Activated CD4-positive, alpha-beta memory T cell treated with anti-CD3 and anti-CD28 coated beads for 36 hours (primary cell): Measurements from ENCODE around the gene SLC12A9. TPM values are rescaled to one million over a fixed set of nuclear protein-coding genes. Genes with fewer than 3 reads are reported as not detected.
A peak's percentile ranks its signal among the peaks of the same experiment; 100 is the strongest.
"Not testable (repeated sequence)": the region's sequence is repeated elsewhere in the genome, so short reads cannot be mapped to it uniquely, and the experiment has no call there.

ENCODE experiments used
- CTCF ChIA-PET: fragments of 350-600 bp; sonication (Branson Sonifier 250); formaldehyde crosslinking; loops from one replicate; lab custom pipeline; 2021; ENCODE audit warnings: antibody characterized with exemption, inconsistent platforms; lab: Charles Lee
- POLR2A ChIA-PET: fragments of 350-600 bp; sonication (Branson Sonifier 250); formaldehyde crosslinking; loops from one replicate; lab custom pipeline; 2021; ENCODE audit warnings: antibody characterized with exemption; lab: Charles Lee
- DNase-seq: peaks from one replicate; pipeline ENCODE4 v3.0.0-alpha.2; 2020
- H3K27ac Mint-ChIP-seq: one replicate; pipeline ENCODE4 v1.8.0; 2021; ENCODE audit warnings: mixed read lengths
- H3K27me3 Mint-ChIP-seq: one replicate; pipeline ENCODE4 v1.8.0; 2021; ENCODE audit warnings: mixed read lengths
- H3K36me3 Mint-ChIP-seq: one replicate; pipeline ENCODE4 v1.8.0; 2021; ENCODE audit warnings: mixed read lengths
- H3K4me1 Mint-ChIP-seq: one replicate; pipeline ENCODE4 v1.8.0; 2021; ENCODE audit warnings: low read depth, mixed read lengths
- H3K4me3 Mint-ChIP-seq: one replicate; pipeline ENCODE4 v1.8.0; 2021; ENCODE audit warnings: mild to moderate bottlenecking, mixed read lengths
- H3K9me3 Mint-ChIP-seq: one replicate; pipeline ENCODE4 v1.8.0; 2021; ENCODE audit warnings: mixed read lengths
- intact Hi-C: fragments of 100-400 bp; cut with micrococcal nuclease; formaldehyde crosslinking; loops from one replicate; pipeline ENCODE4 v1.15.1; 2023
- total RNA-seq, 2 experiments: library from RNA; stranded (reverse); gene quantifications; one replicate each; pipeline ENCODE4 v1.2.3, GENCODE V29; 2021

Gene SLC12A9
- total RNA-seq = 10 to 100 TPM; 17.8 to 18.5 TPM

- intact Hi-C loops = loop anchor here (1.0 to 10.0 kb wide), 6 partner anchors 23 to 377 kb away; partner anchors contain the start of genes SRRT and TSC22D4
- Mint-ChIP-seq H3K36me3 (peaks cover 9% of the 10 kb centered on the region), H3K4me3 (peak within 1 kb of the TSS; percentile 92), H3K4me1 (peaks cover 13% of the 10 kb centered on the region), H3K9me3 (no peaks in the 10 kb centered on the region), H3K27ac (peak within 1 kb of the TSS; percentile 81), H3K27me3 (no peaks in the 10 kb centered on the region)
- POLR2A ChIA-PET = interaction anchor here (0.6 to 1.9 kb wide), 7 partner anchors 10 to 424 kb away, joined by 3 to 14 read pairs (median 3); partner anchors contain the start of genes POP7, SRRT and ZCWPW1
- DNase-seq = peak; percentile 92
- CTCF ChIA-PET = interaction anchor here (0.7 to 6.4 kb wide), 34 partner anchors 10 to 383 kb away, joined by 3 to 177 read pairs (median 6); partner anchors contain the start of genes EPHB4, GIGYF1, MOSPD3 and POP7
Measured at GRCh38 chr7:100852048-100852872, at the start of gene SLC12A9. SLC12A9 (plus strand) TSS chr7:100852713; CDS start chr7:100854198, 1,485 bp downstream.

- intact Hi-C loops = loop anchor here (1.0 to 5.0 kb wide), 3 partner anchors 34 to 254 kb away; partner anchors contain the start of gene SLC12A9
Measured at GRCh38 chr7:100802951-100803350, 49.6 kb upstream of the SLC12A9 start.

GRCh38 chr7:100803398-100804161, 48.9 kb upstream of the SLC12A9 start:
- Mint-ChIP-seq H3K36me3 (no peaks in the 10 kb centered on the region), H3K4me1 (peaks cover 2% of the 10 kb centered on the region), H3K27ac (no peak overlapping the region), H3K4me3 (no peak overlapping the region), H3K27me3 (peaks cover 3% of the 10 kb centered on the region), H3K9me3 (no peaks in the 10 kb centered on the region)
- DNase-seq = peak; percentile 67
- POLR2A ChIA-PET = no interaction called here
- intact Hi-C loops = loop anchor here (1.0 to 5.0 kb wide), 3 partner anchors 34 to 254 kb away; partner anchors contain the start of gene SLC12A9
- CTCF ChIA-PET = interaction anchor here (0.7 to 7.3 kb wide), 3 partner anchors 49 to 274 kb away, joined by 3 to 177 read pairs (median 3); partner anchors contain the start of gene SLC12A9

More at GRCh38 chr7:100802951-100803350, 49.6 kb upstream of the SLC12A9 start:
- Mint-ChIP-seq H3K4me1 (peaks cover 2% of the 10 kb centered on the region), H3K27ac (no peak overlapping the region), H3K36me3 (no peaks in the 10 kb centered on the region), H3K4me3 (no peak overlapping the region), H3K27me3 (peaks cover 3% of the 10 kb centered on the region), H3K9me3 (no peaks in the 10 kb centered on the region)
- POLR2A ChIA-PET = no interaction called here
- DNase-seq = no peak
- CTCF ChIA-PET = interaction anchor here (0.6 to 7.3 kb wide), 2 partner anchors 50 to 230 kb away, joined by 4 to 177 read pairs; partner anchors contain the start of gene SLC12A9

GRCh38 chr7:100804681-100805431, 47.7 kb upstream of the SLC12A9 start:
- Mint-ChIP-seq H3K36me3 (no peaks in the 10 kb centered on the region), H3K9me3 (no peaks in the 10 kb centered on the region), H3K27ac (no peak overlapping the region), H3K4me1 (peaks cover 2% of the 10 kb centered on the region), H3K27me3 (peaks cover 2% of the 10 kb centered on the region), H3K4me3 (no peak overlapping the region)
- no peak for DNase-seq
- intact Hi-C loops = loop anchor here (5.0 kb wide), 2 partner anchors 32 to 252 kb away; no protein-coding TSS in a partner anchor
- ChIA-PET CTCF (interaction anchor here (7.3 kb wide), 1 partner anchor 48 kb away, joined by 177 read pairs; the partner anchor contains the start of gene SLC12A9), POLR2A (no interaction called here)

GRCh38 chr7:100806276-100806675, 46.2 kb upstream of the SLC12A9 start:
- Mint-ChIP-seq H3K27me3 (peaks cover 2% of the 10 kb centered on the region), H3K27ac (no peak overlapping the region), H3K9me3 (no peaks in the 10 kb centered on the region), H3K4me3 (no peak overlapping the region), H3K4me1 (peaks cover 2% of the 10 kb centered on the region), H3K36me3 (no peaks in the 10 kb centered on the region)
- DNase-seq = no peak
- CTCF ChIA-PET = interaction anchor here (3.3 kb wide), 1 partner anchor 46 kb away, joined by 12 read pairs; the partner anchor contains the start of gene SLC12A9
- POLR2A ChIA-PET = no interaction called here
- intact Hi-C loops = no loop called here

- H3K9me3 Mint-ChIP-seq, H3K4me3 Mint-ChIP-seq, H3K4me1 Mint-ChIP-seq, intact Hi-C loops, H3K27me3 Mint-ChIP-seq, H3K27ac Mint-ChIP-seq, H3K36me3 Mint-ChIP-seq, POLR2A ChIA-PET, DNase-seq: not testable (repeated sequence)
- CTCF ChIA-PET = interaction anchor here (3.3 kb wide), 1 partner anchor 45 kb away, joined by 12 read pairs; the partner anchor contains the start of gene SLC12A9
Measured at GRCh38 chr7:100806883-100807282, 45.6 kb upstream of the SLC12A9 start.

GRCh38 chr7:100808354-100808875, 44.1 kb upstream of the SLC12A9 start:
- no peaks in the 10 kb centered on the region for H3K27me3 Mint-ChIP-seq
- CTCF ChIA-PET = interaction anchor here (3.3 kb wide), 1 partner anchor 44 kb away, joined by 12 read pairs; the partner anchor contains the start of gene SLC12A9
- peaks cover 2% of the 10 kb centered on the region for H3K4me1 Mint-ChIP-seq
- no peaks in the 10 kb centered on the region for H3K36me3 Mint-ChIP-seq
- H3K4me3 Mint-ChIP-seq = no peak overlapping the region
- intact Hi-C loops = no loop called here
- H3K9me3 Mint-ChIP-seq = no peaks in the 10 kb centered on the region
- POLR2A ChIA-PET = no interaction called here
- H3K27ac Mint-ChIP-seq = no peak overlapping the region
- no peak for DNase-seq

GRCh38 chr7:100811480-100811879, 41.0 kb upstream of the SLC12A9 start:
- intact Hi-C loops = no loop called here
- Mint-ChIP-seq H3K4me1 (no peaks in the 10 kb centered on the region), H3K9me3 (no peaks in the 10 kb centered on the region), H3K36me3 (no peaks in the 10 kb centered on the region), H3K27ac (no peak overlapping the region), H3K27me3 (no peaks in the 10 kb centered on the region), H3K4me3 (no peak overlapping the region)
- ChIA-PET CTCF (no interaction called here), POLR2A (no interaction called here)
- no peak for DNase-seq

- Mint-ChIP-seq H3K36me3 (no peaks in the 10 kb centered on the region), H3K27me3 (no peaks in the 10 kb centered on the region), H3K4me1 (no peaks in the 10 kb centered on the region), H3K27ac (no peak overlapping the region), H3K4me3 (no peak overlapping the region), H3K9me3 (no peaks in the 10 kb centered on the region)
- POLR2A ChIA-PET = no interaction called here
- intact Hi-C loops = no loop called here
- CTCF ChIA-PET = no interaction called here
- DNase-seq = no peak
Measured at GRCh38 chr7:100812729-100813128, 39.8 kb upstream of the SLC12A9 start.

- ChIA-PET POLR2A (interaction anchor here (0.7 kb wide), 1 partner anchor 43 kb away, joined by 4 read pairs; no protein-coding TSS in a partner anchor), CTCF (interaction anchor here (1.1 to 1.3 kb wide), 2 partner anchors 15 to 18 kb away, joined by 4 to 6 read pairs; no protein-coding TSS in a partner anchor)
- intact Hi-C loops, H3K9me3 Mint-ChIP-seq, H3K4me3 Mint-ChIP-seq, H3K4me1 Mint-ChIP-seq, DNase-seq, H3K27ac Mint-ChIP-seq, H3K36me3 Mint-ChIP-seq, H3K27me3 Mint-ChIP-seq: not testable (repeated sequence)
Measured at GRCh38 chr7:100816515-100816914, 36.0 kb upstream of the SLC12A9 start.

- POLR2A ChIA-PET = no interaction called here
- H3K27ac Mint-ChIP-seq = no peak overlapping the region
- H3K27me3 Mint-ChIP-seq = no peaks in the 10 kb centered on the region
- no peaks in the 10 kb centered on the region for H3K9me3 Mint-ChIP-seq
- CTCF ChIA-PET = interaction anchor here (1.3 kb wide), 1 partner anchor 16 kb away, joined by 6 read pairs; no protein-coding TSS in a partner anchor
- intact Hi-C loops = no loop called here
- DNase-seq = no peak
- H3K4me3 Mint-ChIP-seq = no peak overlapping the region
- no peaks in the 10 kb centered on the region for H3K36me3 Mint-ChIP-seq
- H3K4me1 Mint-ChIP-seq = no peaks in the 10 kb centered on the region
Measured at GRCh38 chr7:100817097-100817496, 35.4 kb upstream of the SLC12A9 start.
